Activated naive CD4-positive, alpha-beta T cell treated with anti-CD3 and anti-CD28 coated beads, Interleukin-2, amount 50 U/mL, for 72 hours (primary cell): ENCODE measurements around the gene SOST. TPM values are rescaled to one million over a fixed set of nuclear protein-coding genes. Genes with fewer than 3 reads are reported as not detected.

Experiments
- ATAC-seq, 2 donors: fragments of 150-1000 bp; cut with Tn5 transposase; 2 replicates each; pipeline ENCODE4 v1.10.0; 2021; ENCODE audit warnings: mild to moderate bottlenecking in 2 of 2, moderate library complexity in 2 of 2
- DNase-seq, 2 donors: peaks; one replicate each; pipeline ENCODE4 v3.0.0; 2021 to 2022; ENCODE audit warnings: low spot score in 2 of 2
- H3K27ac Mint-ChIP-seq, 2 donors: one replicate each; pipeline ENCODE4 v1.8.0; 2022; ENCODE audit warnings: mild to moderate bottlenecking in 2 of 2, mixed read lengths in 2 of 2
- H3K36me3 Mint-ChIP-seq, 2 donors: one replicate each; pipeline ENCODE4 v1.8.0; 2022; ENCODE audit warnings: mixed read lengths in 2 of 2
- H3K9me3 Mint-ChIP-seq, 2 donors: one replicate each; pipeline ENCODE4 v1.8.0; 2022; ENCODE audit warnings: mixed read lengths in 2 of 2
- total RNA-seq, 2 donors: library from RNA; stranded (reverse); gene quantifications; one replicate each; pipeline ENCODE4 v1.2.3, GENCODE V29; 2022

The SOST gene
- total RNA-seq, 2 donors from 2014 or later = not detected

- peak; percentile 94 to 96 for ATAC-seq
- Mint-ChIP-seq H3K9me3 (no peaks in the 10 kb centered on the region), H3K36me3 (no peaks in the 10 kb centered on the region), H3K27ac (no peak overlapping the region)
- peak; percentile 86 to 93 for DNase-seq
These were observed 1.8 kb upstream of the SOST start for GRCh38 chr17:43760254-43760852.

GRCh38 chr17:43759836-43760235 is 1.2 kb upstream of the SOST start:
- Mint-ChIP-seq H3K36me3 (no peaks in the 10 kb centered on the region), H3K27ac (no peak overlapping the region), H3K9me3 (no peaks in the 10 kb centered on the region)
- ATAC-seq = no peak
- DNase-seq = no peak

- ATAC-seq (no peak), DNase-seq (no peak)
- Mint-ChIP-seq H3K27ac (no peak overlapping the region), H3K9me3 (no peaks in the 10 kb centered on the region), H3K36me3 (no peaks in the 10 kb centered on the region)
These were observed 505 bp downstream of the SOST start for GRCh38 chr17:43758086-43758485.

GRCh38 chr17:43757171-43757660 is 1.4 kb downstream of the SOST start:
- DNase-seq (no peak), ATAC-seq (no peak)
- Mint-ChIP-seq H3K36me3 (no peaks in the 10 kb centered on the region), H3K27ac (no peak overlapping the region), H3K9me3 (no peaks in the 10 kb centered on the region)

- Mint-ChIP-seq H3K27ac (no peak overlapping the region), H3K36me3 (no peaks in the 10 kb centered on the region), H3K9me3 (no peaks in the 10 kb centered on the region)
- ATAC-seq (no peak), DNase-seq (no peak)
These were observed 2.4 kb downstream of the SOST start for GRCh38 chr17:43756201-43756600.

- ATAC-seq = peak in 1 of 2 donors; percentile 51
- DNase-seq = peak in 1 of 2 donors; percentile 45
- Mint-ChIP-seq H3K36me3 (no peaks in the 10 kb centered on the region), H3K9me3 (no peaks in the 10 kb centered on the region), H3K27ac (no peak overlapping the region)
These were observed 3.2 kb downstream of the SOST start for GRCh38 chr17:43755389-43755875.

- no peak for ATAC-seq
- Mint-ChIP-seq H3K27ac (no peak overlapping the region), H3K36me3 (no peaks in the 10 kb centered on the region), H3K9me3 (no peaks in the 10 kb centered on the region)
- no peak for DNase-seq
These were observed 3.6 kb downstream of the SOST start for GRCh38 chr17:43754947-43755346.

GRCh38 chr17:43753493-43754129 is 5.0 kb downstream of the SOST start:
- DNase-seq (no peak), ATAC-seq (peak in 1 of 2 donors; percentile 69)
- no peak overlapping the region for H3K27ac Mint-ChIP-seq
- H3K9me3 Mint-ChIP-seq = no peaks in the 10 kb centered on the region
- H3K36me3 Mint-ChIP-seq = no peaks in the 10 kb centered on the region

GRCh38 chr17:43750153-43750552 is 8.4 kb downstream of the SOST start:
- no peaks in the 10 kb centered on the region for H3K36me3 Mint-ChIP-seq
- no peaks in the 10 kb centered on the region for H3K9me3 Mint-ChIP-seq
- DNase-seq (no peak), ATAC-seq (no peak)
- H3K27ac Mint-ChIP-seq = peak overlapping the region in 1 of 2 donors; percentile 44

- Mint-ChIP-seq H3K27ac (no peak overlapping the region), H3K9me3 (no peaks in the 10 kb centered on the region), H3K36me3 (no peaks in the 10 kb centered on the region)
- DNase-seq (no peak), ATAC-seq (no peak)
These were observed 13.1 kb downstream of the SOST start for GRCh38 chr17:43745541-43745940.

- H3K36me3 Mint-ChIP-seq = no peaks in the 10 kb centered on the region
- no peak for DNase-seq
- H3K27ac Mint-ChIP-seq = no peak overlapping the region
- no peaks in the 10 kb centered on the region for H3K9me3 Mint-ChIP-seq
- no peak for ATAC-seq
These were observed 17.0 kb downstream of the SOST start for GRCh38 chr17:43741636-43742035.

GRCh38 chr17:43740541-43740940 is 18.1 kb downstream of the SOST start:
- ATAC-seq (no peak), DNase-seq (no peak)
- no peaks in the 10 kb centered on the region for H3K36me3 Mint-ChIP-seq

GRCh38 chr17:43737722-43738121 is 20.9 kb downstream of the SOST start:
- H3K9me3 Mint-ChIP-seq = no peaks in the 10 kb centered on the region
- DNase-seq = no peak

More at GRCh38 chr17:43740541-43740940, 18.1 kb downstream of the SOST start:
- Mint-ChIP-seq H3K27ac (no peak overlapping the region), H3K9me3 (no peaks in the 10 kb centered on the region)

GRCh38 chr17:43736389-43736788 is 22.2 kb downstream of the SOST start:
- ATAC-seq = no peak
- Mint-ChIP-seq H3K27ac (no peak overlapping the region), H3K36me3 (no peaks in the 10 kb centered on the region)

More at GRCh38 chr17:43737722-43738121, 20.9 kb downstream of the SOST start:
- Mint-ChIP-seq H3K36me3 (no peaks in the 10 kb centered on the region), H3K27ac (no peak overlapping the region)
- ATAC-seq = no peak

GRCh38 chr17:43734376-43734775 is 24.2 kb downstream of the SOST start:
- H3K36me3 Mint-ChIP-seq = no peaks in the 10 kb centered on the region
- H3K27ac Mint-ChIP-seq = no peak overlapping the region
- DNase-seq (no peak), ATAC-seq (no peak)
- no peaks in the 10 kb centered on the region for H3K9me3 Mint-ChIP-seq

More at GRCh38 chr17:43736389-43736788, 22.2 kb downstream of the SOST start:
- no peak for DNase-seq
- H3K9me3 Mint-ChIP-seq = no peaks in the 10 kb centered on the region

GRCh38 chr17:43733956-43734355 is 24.6 kb downstream of the SOST start:
- ATAC-seq = no peak

GRCh38 chr17:43732958-43733357 is 25.6 kb downstream of the SOST start:
- no peaks in the 10 kb centered on the region for H3K36me3 Mint-ChIP-seq
- H3K27ac Mint-ChIP-seq = no peak overlapping the region
- no peak for DNase-seq
- H3K9me3 Mint-ChIP-seq = no peaks in the 10 kb centered on the region
- ATAC-seq = no peak

More at GRCh38 chr17:43733956-43734355, 24.6 kb downstream of the SOST start:
- DNase-seq = no peak
- Mint-ChIP-seq H3K27ac (no peak overlapping the region), H3K9me3 (no peaks in the 10 kb centered on the region), H3K36me3 (no peaks in the 10 kb centered on the region)

- Mint-ChIP-seq H3K9me3 (no peaks in the 10 kb centered on the region), H3K36me3 (no peaks in the 10 kb centered on the region), H3K27ac (no peak overlapping the region)
- ATAC-seq (no peak), DNase-seq (no peak)
These were observed 30.5 kb downstream of the SOST start for GRCh38 chr17:43728081-43728480.
